ENCODE results near the gene MYO15A. TPM values are rescaled to one million over a fixed set of nuclear protein-coding genes. Genes with fewer than 3 reads are reported as not detected.

Gene MYO15A
- total RNA-seq, 1 experiment from 2014 or later: 3.5 TPM

- Histone ChIP-seq H3K4me1 (replicated peaks; ENCODE audit: insufficient read depth) (peaks cover 28% of the 10 kb centered on the region), H3K9me3 (ENCODE audit: insufficient read depth, low read depth) (no peaks in the 10 kb centered on the region), H4K20me1 (ENCODE audit: insufficient read depth) (peaks cover 77% of the 10 kb centered on the region), H3K27ac (no peak overlapping the region), H3K79me2 (ENCODE audit: low read depth) (peaks cover 93% of the 10 kb centered on the region), H3K36me3 (ENCODE audit: low read depth) (peaks cover 28% of the 10 kb centered on the region; the same call in 1 of the 2 replicates), H3K27me3 (ENCODE audit: insufficient read depth, low read depth) (no peaks in the 10 kb centered on the region), H2AFZ (no peak overlapping the region), H3K9me2 (ENCODE audit: insufficient read depth) (no peaks in the 10 kb centered on the region), H3K4me3 (no peak overlapping the region), H3F3A (ENCODE audit: insufficient read depth, low read depth) (no peaks in the 10 kb centered on the region; the same call in none of the 2 replicates), H3K4me2 (peak overlapping the region; percentile 100)
- BruUV-seq (replicated peaks): no TSS peak
- intact Hi-C loops (cut with micrococcal nuclease; ENCODE audit: unreplicated experiment): no loop called here
- no peak for TF ChIP-seq EZH2 (IDR thresholded peaks at IDR 0.05; ENCODE audit: low read depth)
- no peak for TF ChIP-seq CTCF (conservative IDR thresholded peaks at IDR 0.05)
- no peak for DNase-seq
- POLR2A ChIA-PET (ENCODE audit: unreplicated experiment): interaction anchor here (0.6 to 0.7 kb wide), 2 partner anchors 40 to 78 kb away, joined by 3 to 5 read pairs; no protein-coding TSS in a partner anchor
- CTCF ChIA-PET: interaction anchor here (0.6 kb wide), 1 partner anchor 191 kb away, joined by 4 read pairs; no protein-coding TSS in a partner anchor
Observed at GRCh38 chr17:18187821-18188761, 79.5 kb downstream of the MYO15A start.

DNA sequence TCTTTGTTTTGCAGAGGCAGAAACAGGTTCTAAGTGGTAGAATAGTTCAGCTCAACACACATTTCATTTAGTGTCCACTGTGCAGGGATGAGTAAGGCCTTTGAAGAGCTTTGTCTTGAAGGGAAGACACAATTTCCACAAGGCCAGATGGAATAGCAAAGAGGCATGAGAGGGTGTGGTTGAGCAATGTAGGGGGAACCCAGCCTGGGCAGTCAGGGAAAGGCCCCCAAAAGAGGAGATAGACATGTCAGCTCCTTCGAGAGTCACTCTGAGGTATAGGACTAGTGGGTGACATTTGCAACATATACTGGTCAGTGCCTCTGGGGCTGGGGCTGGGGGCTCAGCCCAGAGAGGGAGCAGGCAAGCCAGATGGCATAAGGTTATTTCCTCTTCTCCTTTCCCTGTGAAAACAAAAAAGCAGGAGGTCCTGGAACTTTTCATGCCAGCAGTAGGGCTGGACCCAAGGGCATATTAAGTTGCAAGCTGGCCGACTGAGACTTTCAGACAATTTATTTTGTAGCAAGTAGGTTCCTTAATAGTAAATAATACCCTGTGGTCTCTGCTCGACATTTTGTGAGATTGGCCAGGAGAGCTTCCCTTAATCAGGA is 82.2 kb downstream of the MYO15A start:
- no peaks in the 10 kb centered on the region for H3K27me3 ChIP-seq (ENCODE audit: insufficient read depth, low read depth)
- ChIA-PET POLR2A (ENCODE audit: unreplicated experiment) (interaction anchor here (0.7 kb wide), 1 partner anchor 9 kb away, joined by 3 read pairs; no protein-coding TSS in a partner anchor), CTCF (interaction anchor here (0.5 kb wide), 1 partner anchor 275 kb away, joined by 8 read pairs; no protein-coding TSS in a partner anchor)
- no peak for DNase-seq
- H3K4me1 ChIP-seq (replicated peaks; ENCODE audit: insufficient read depth): peaks cover 23% of the 10 kb centered on the region
- intact Hi-C loops (cut with micrococcal nuclease; ENCODE audit: unreplicated experiment): no loop called here
- H4K20me1 ChIP-seq (ENCODE audit: insufficient read depth): peaks cover 76% of the 10 kb centered on the region
- H3K4me2 ChIP-seq: no peak overlapping the region
- no peaks in the 10 kb centered on the region for H3K9me3 ChIP-seq (ENCODE audit: insufficient read depth, low read depth)
- H3K9me2 ChIP-seq (ENCODE audit: insufficient read depth): no peaks in the 10 kb centered on the region
- H2AFZ ChIP-seq: no peak overlapping the region
- no peak overlapping the region for H3K4me3 ChIP-seq
- H3F3A ChIP-seq (ENCODE audit: insufficient read depth, low read depth): no peaks in the 10 kb centered on the region; the same call in none of the 2 replicates
- H3K36me3 ChIP-seq (ENCODE audit: low read depth): peaks cover 25% of the 10 kb centered on the region
- BruUV-seq (replicated peaks): no TSS peak
- no peak overlapping the region for H3K27ac ChIP-seq
- peaks cover 94% of the 10 kb centered on the region for H3K79me2 ChIP-seq (ENCODE audit: low read depth)
- no peak for TF ChIP-seq CTCF (conservative IDR thresholded peaks at IDR 0.05)
- TF ChIP-seq EZH2 (IDR thresholded peaks at IDR 0.05; ENCODE audit: low read depth): no peak

DNA sequence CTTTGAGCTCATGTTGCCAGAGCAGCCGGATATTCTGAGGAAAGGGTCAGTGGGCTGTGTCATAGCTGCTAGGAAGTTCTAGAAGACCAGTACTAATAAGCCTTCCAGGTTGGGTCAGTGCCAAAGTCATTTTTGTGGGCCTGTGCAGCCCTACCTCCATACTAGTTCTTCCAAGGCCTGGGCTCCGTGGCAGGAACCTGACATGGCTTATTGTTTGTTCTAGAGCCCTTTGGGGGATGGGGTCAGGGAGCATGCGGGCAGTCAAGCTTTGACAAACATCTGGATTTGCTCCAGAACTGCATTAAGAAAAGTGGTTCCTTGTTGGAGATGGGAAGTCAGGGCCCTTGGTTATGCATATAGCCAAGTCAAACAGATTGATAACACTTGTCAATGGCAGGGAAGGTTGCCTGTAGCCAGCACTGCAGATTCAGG is 82.7 kb downstream of the MYO15A start:
- CTCF ChIA-PET: interaction anchor here (0.5 kb wide), 1 partner anchor 275 kb away, joined by 8 read pairs; no protein-coding TSS in a partner anchor

More for the DNA sequence above, 82.7 kb downstream of the MYO15A start:
- Histone ChIP-seq H3K9me2 (ENCODE audit: insufficient read depth) (no peaks in the 10 kb centered on the region), H3K4me1 (replicated peaks; ENCODE audit: insufficient read depth) (peaks cover 18% of the 10 kb centered on the region), H4K20me1 (ENCODE audit: insufficient read depth) (peaks cover 71% of the 10 kb centered on the region), H3K79me2 (ENCODE audit: low read depth) (peaks cover 89% of the 10 kb centered on the region), H3K27me3 (ENCODE audit: insufficient read depth, low read depth) (no peaks in the 10 kb centered on the region), H2AFZ (no peak overlapping the region), H3K36me3 (ENCODE audit: low read depth) (peaks cover 22% of the 10 kb centered on the region), H3F3A (ENCODE audit: insufficient read depth, low read depth) (no peaks in the 10 kb centered on the region; the same call in none of the 2 replicates), H3K9me3 (ENCODE audit: insufficient read depth, low read depth) (no peaks in the 10 kb centered on the region), H3K4me3 (no peak overlapping the region), H3K27ac (no peak overlapping the region), H3K4me2 (no peak overlapping the region)
- no TSS peak for BruUV-seq (replicated peaks)
- POLR2A ChIA-PET (ENCODE audit: unreplicated experiment): no interaction called here
- TF ChIP-seq EZH2 (IDR thresholded peaks at IDR 0.05; ENCODE audit: low read depth): no peak
- TF ChIP-seq CTCF (conservative IDR thresholded peaks at IDR 0.05): no peak
- intact Hi-C loops (cut with micrococcal nuclease; ENCODE audit: unreplicated experiment): no loop called here
- DNase-seq: no peak

Data from PC-9 (cell line).